C4-2B (cell line): ENCODE measurements around the gene INSIG1.
A peak's percentile ranks its signal among the peaks of the same experiment; 100 is the strongest.

ENCODE experiments used
- H3K27ac ChIP-seq: fragments of 450-650 bp; 2 replicates; pipeline ENCODE4 v1.5.1; 2017
- CTCF ChIP-seq: fragments of 450-650 bp; conservative IDR thresholded peaks from 2 replicates; pipeline ENCODE4 v1.5.1; 2017; ENCODE audit warnings: mild to moderate bottlenecking
- ZFX ChIP-seq: fragments of 450-650 bp; IDR thresholded peaks from 2 replicates; pipeline ENCODE4 v1.6.1; 2017

The INSIG1 gene

GRCh38 chr7:155297517-155298287 is at the start of gene INSIG1:
Gene INSIG1, plus strand, starts transcription at chr7:155297878. Its CDS starts 408 bp downstream, at chr7:155298286.
- peak; percentile 19; the same call in 1 of the 2 replicates for TF ChIP-seq ZFX
- TF ChIP-seq CTCF: no peak; the same call in 1 of the 2 replicates
- H3K27ac ChIP-seq: peak within 1 kb of the TSS; percentile 96

- H3K27ac ChIP-seq: no peak overlapping the region
- no peak for TF ChIP-seq CTCF
- no peak for TF ChIP-seq ZFX
These were observed 49.3 kb upstream of the INSIG1 start for GRCh38 chr7:155248366-155248756.

- TF ChIP-seq CTCF: no peak
- TF ChIP-seq ZFX: no peak
- H3K27ac ChIP-seq: peak overlapping the region; percentile 54
These were observed 45.8 kb upstream of the INSIG1 start for GRCh38 chr7:155251831-155252230.

GRCh38 chr7:155252444-155252887 is 45.2 kb upstream of the INSIG1 start:
- peak overlapping the region; percentile 54 for H3K27ac ChIP-seq
- TF ChIP-seq ZFX (no peak), CTCF (no peak)

- no peak for TF ChIP-seq CTCF
- TF ChIP-seq ZFX: no peak
- peak overlapping the region; percentile 54 for H3K27ac ChIP-seq
These were observed 44.7 kb upstream of the INSIG1 start for GRCh38 chr7:155252892-155253501.

GRCh38 chr7:155254018-155254417 is 43.7 kb upstream of the INSIG1 start:
- H3K27ac ChIP-seq: peak overlapping the region; percentile 54

More at GRCh38 chr7:155254018-155254417, 43.7 kb upstream of the INSIG1 start:
- no peak for TF ChIP-seq ZFX
- no peak for TF ChIP-seq CTCF
